HG02973 (cell line): ENCODE data around the gene COG8.
"Not testable (repeated sequence)": the region's sequence is repeated elsewhere in the genome, so short reads cannot be mapped to it uniquely, and the experiment has no call there.

Source experiments
- ATAC-seq: cut with Tn5 transposase; IDR thresholded peaks from one replicate; pipeline ENCODE4 v1.9.1; 2021; ENCODE audit warnings: moderate library complexity; ENCODE audit not compliant: unreplicated experiment

COG8 gene

GRCh38 chr16:69339289-69340094, at the start of gene COG8, which contains the start of gene NIP7:
Gene COG8 (minus strand): TSS chr16:69339564. CDS start chr16:69339552, 12 bp downstream.
Gene NIP7 (plus strand): TSS chr16:69339772. CDS start chr16:69339830, 58 bp downstream.
- peak; percentile 81 for ATAC-seq

- no peak for ATAC-seq
Measured at GRCh38 chr16:69386596-69386995, 47.2 kb upstream of the COG8 start.

- no peak for ATAC-seq
Measured at GRCh38 chr16:69384974-69385373, 45.6 kb upstream of the COG8 start.

GRCh38 chr16:69382421-69382820, 43.1 kb upstream of the COG8 start:
- no peak for ATAC-seq

- no peak for ATAC-seq
Measured at GRCh38 chr16:69381231-69381630, 41.9 kb upstream of the COG8 start.

GRCh38 chr16:69378760-69379159, 39.4 kb upstream of the COG8 start:
- ATAC-seq: no peak

- ATAC-seq: no peak
Measured at GRCh38 chr16:69378036-69378435, 38.7 kb upstream of the COG8 start.

- ATAC-seq: no peak
Measured at GRCh38 chr16:69376393-69377059, 37.2 kb upstream of the COG8 start.

GRCh38 chr16:69373019-69373418, 33.7 kb upstream of the COG8 start:
- no peak for ATAC-seq

- no peak for ATAC-seq
Measured at GRCh38 chr16:69371564-69371963, 32.2 kb upstream of the COG8 start.

- ATAC-seq: no peak
Measured at GRCh38 chr16:69368866-69369265, 29.5 kb upstream of the COG8 start.

GRCh38 chr16:69367980-69368379, 28.6 kb upstream of the COG8 start:
- ATAC-seq: no peak

GRCh38 chr16:69366431-69366830, 27.1 kb upstream of the COG8 start:
- ATAC-seq: no peak

- ATAC-seq: no peak
Measured at GRCh38 chr16:69365901-69366300, 26.5 kb upstream of the COG8 start.

- no peak for ATAC-seq
Measured at GRCh38 chr16:69364088-69364487, 24.7 kb upstream of the COG8 start.

GRCh38 chr16:69363281-69363717, 23.9 kb upstream of the COG8 start:
- ATAC-seq: no peak

GRCh38 chr16:69360070-69360469, 20.7 kb upstream of the COG8 start:
- not testable (repeated sequence) for ATAC-seq

GRCh38 chr16:69351309-69352027, 12.1 kb upstream of the COG8 start, which contains the start of gene TMED6:
Gene TMED6 (minus strand): TSS chr16:69351786. CDS start chr16:69351753, 33 bp downstream.
- no peak for ATAC-seq

GRCh38 chr16:69350536-69351133, 11.3 kb upstream of the COG8 start:
- ATAC-seq: no peak

- ATAC-seq: no peak
Measured at GRCh38 chr16:69349536-69349935, 10.2 kb upstream of the COG8 start.

- no peak for ATAC-seq
Measured at GRCh38 chr16:69348222-69348621, 8.9 kb upstream of the COG8 start.
